ENCODE results near the gene NUP58. TPM values are rescaled to one million over a fixed set of nuclear protein-coding genes. Genes with fewer than 3 reads are reported as not detected.

The NUP58 gene
- total and polyA plus RNA-seq, 2 donors from 2014 or later: 13.0 to 39.1 TPM

- Histone ChIP-seq H3K9ac (ENCODE audit: low read length in 3 of 3) (no peak overlapping the region), H3K9me3 (ENCODE audit: control insufficient read depth in 2 of 3, insufficient read depth in 1 of 3, low read length in 3 of 3) (no peaks in the 10 kb centered on the region), H3K27ac (ENCODE audit: low read depth in 2 of 2, low read length in 2 of 2) (no peak overlapping the region), H3K4me3 (ENCODE audit: low read length in 3 of 3) (peak overlapping the region in 1 of 3 donors; percentile 5), H3K36me3 (ENCODE audit: control insufficient read depth in 2 of 3, insufficient read depth in 3 of 3, low read length in 3 of 3) (no peaks in the 10 kb centered on the region), H3K27me3 (ENCODE audit: control insufficient read depth, insufficient read depth, low read length) (peaks cover 4% of the 10 kb centered on the region), H3K4me1 (ENCODE audit: control insufficient read depth in 2 of 3, insufficient read depth in 2 of 3, low read depth in 1 of 3, low read length in 3 of 3) (no peaks in the 10 kb centered on the region)
- no peak for TF ChIP-seq CTCF (IDR thresholded peaks at IDR 0.05; ENCODE audit: borderline replicate concordance, extremely low read depth, insufficient read depth)
- FAIRE-seq (no peak), DNase-seq (peak in 2 of 5 donors; percentile 42 to 78)
- intact Hi-C loops (cut with DNase I): no loop called here
Observed at GRCh38 chr13:25292301-25292700, 9.1 kb upstream of the NUP58 start.

- no peak for TF ChIP-seq CTCF (IDR thresholded peaks at IDR 0.05; ENCODE audit: borderline replicate concordance, extremely low read depth, insufficient read depth)
- Histone ChIP-seq H3K27ac (ENCODE audit: low read depth in 2 of 2, low read length in 2 of 2) (no peak overlapping the region), H3K27me3 (ENCODE audit: control insufficient read depth, insufficient read depth, low read length) (peaks cover 3% of the 10 kb centered on the region), H3K36me3 (ENCODE audit: control insufficient read depth in 2 of 3, insufficient read depth in 3 of 3, low read length in 3 of 3) (no peaks in the 10 kb centered on the region), H3K4me3 (ENCODE audit: low read length in 3 of 3) (no peak overlapping the region), H3K9ac (ENCODE audit: low read length in 3 of 3) (no peak overlapping the region), H3K9me3 (ENCODE audit: control insufficient read depth in 2 of 3, insufficient read depth in 1 of 3, low read length in 3 of 3) (no peaks in the 10 kb centered on the region), H3K4me1 (ENCODE audit: control insufficient read depth in 2 of 3, insufficient read depth in 2 of 3, low read depth in 1 of 3, low read length in 3 of 3) (no peaks in the 10 kb centered on the region)
- DNase-seq: no peak
- no peak for FAIRE-seq
- intact Hi-C loops (cut with DNase I): no loop called here
Observed at GRCh38 chr13:25295228-25295627, 6.2 kb upstream of the NUP58 start.

- no peak overlapping the region for H3K27ac ChIP-seq (ENCODE audit: low read depth in 2 of 2, low read length in 2 of 2)
- FAIRE-seq: no peak
Observed at GRCh38 chr13:25295701-25296100, 5.7 kb upstream of the NUP58 start.

More at GRCh38 chr13:25295701-25296100, 5.7 kb upstream of the NUP58 start:
- Histone ChIP-seq H3K4me3 (ENCODE audit: low read length in 3 of 3) (no peak overlapping the region), H3K36me3 (ENCODE audit: control insufficient read depth in 2 of 3, insufficient read depth in 3 of 3, low read length in 3 of 3) (no peaks in the 10 kb centered on the region), H3K9me3 (ENCODE audit: control insufficient read depth in 2 of 3, insufficient read depth in 1 of 3, low read length in 3 of 3) (no peaks in the 10 kb centered on the region), H3K4me1 (ENCODE audit: control insufficient read depth in 2 of 3, insufficient read depth in 2 of 3, low read depth in 1 of 3, low read length in 3 of 3) (no peaks in the 10 kb centered on the region), H3K9ac (ENCODE audit: low read length in 3 of 3) (no peak overlapping the region), H3K27me3 (ENCODE audit: control insufficient read depth, insufficient read depth, low read length) (peaks cover 3% of the 10 kb centered on the region)
- intact Hi-C loops (cut with DNase I): no loop called here
- TF ChIP-seq CTCF (IDR thresholded peaks at IDR 0.05; ENCODE audit: borderline replicate concordance, extremely low read depth, insufficient read depth): no peak
- DNase-seq: no peak
